Activated CD4-positive, alpha-beta T cell treated with anti-CD3 and anti-CD28 coated beads, Interleukin-2, amount 50 U/mL, for 48 hours (primary cell): ENCODE data around the gene STK32C.

Experiments used
- DNase-seq, 2 experiments: peaks; one replicate each; pipeline ENCODE4 v3.0.0-alpha.2; 2020

Gene STK32C

DNA sequence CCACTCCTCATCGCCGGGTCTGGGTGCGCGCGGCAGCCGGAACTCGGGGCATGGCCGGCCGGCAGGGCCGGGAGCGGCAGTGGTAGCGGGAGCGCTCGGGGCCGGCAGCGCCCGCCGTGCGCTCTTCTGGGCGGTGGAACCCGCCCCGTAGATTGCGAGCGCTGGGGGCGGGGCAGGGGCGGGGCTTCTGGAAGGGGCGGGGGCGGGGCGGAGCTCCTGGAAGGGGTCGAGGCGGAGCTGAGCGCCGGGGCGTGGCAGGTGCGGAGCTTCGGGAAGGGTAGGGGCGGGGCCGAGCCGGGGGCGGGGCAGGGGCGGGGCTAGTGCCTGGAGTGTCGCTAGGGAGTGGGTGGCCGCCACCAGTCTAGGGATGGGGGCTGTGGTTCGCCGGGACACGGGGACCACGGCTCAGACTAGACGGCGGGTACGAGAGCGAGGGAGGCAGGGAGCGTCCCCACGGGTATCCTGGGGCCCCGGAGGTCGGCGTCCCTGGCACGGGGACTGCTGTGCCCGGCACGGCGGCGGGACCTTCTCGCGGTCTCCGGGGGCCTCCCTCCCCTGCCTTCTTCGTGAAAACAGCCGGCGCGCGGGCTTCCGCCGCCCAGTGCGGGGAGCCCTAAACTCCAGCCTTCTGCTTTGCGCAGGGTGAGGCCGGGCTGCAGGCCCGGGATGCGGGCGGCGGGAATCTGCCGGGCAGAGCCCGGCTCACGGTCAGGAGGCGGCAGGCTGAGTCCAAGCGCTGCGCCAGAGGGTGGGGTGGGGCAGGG is at the start of gene STK32C:
STK32C (minus strand) TSS at position 128 of the 764 bp plus-strand sequence; CDS start at position 11, 117 bp downstream.
- peak; percentile 89 for DNase-seq

- no peak for DNase-seq
Measured at GRCh38 chr10:132356621-132357195, 49.0 kb upstream of the STK32C start.

DNA sequence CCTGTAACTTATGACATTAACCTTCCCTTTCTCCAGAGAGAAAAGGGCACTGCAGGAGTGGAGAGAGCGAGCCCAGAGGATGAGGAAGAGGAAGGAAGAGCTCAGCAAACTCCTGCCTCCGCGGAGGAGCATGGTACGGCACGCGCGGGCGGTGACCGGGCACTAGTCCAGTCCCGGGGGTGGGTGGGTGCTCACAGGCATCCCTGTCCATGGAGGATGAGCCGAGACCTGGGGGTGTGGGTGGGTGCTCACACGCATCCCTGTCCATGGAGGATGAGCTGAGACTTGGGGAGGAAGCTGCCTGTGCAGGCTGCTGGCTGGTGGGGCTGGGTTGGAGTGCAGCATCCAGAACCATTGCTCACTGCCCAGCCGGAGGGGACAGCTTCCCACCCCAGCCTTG is 48.0 kb upstream of the STK32C start:
- DNase-seq, result no peak

DNA sequence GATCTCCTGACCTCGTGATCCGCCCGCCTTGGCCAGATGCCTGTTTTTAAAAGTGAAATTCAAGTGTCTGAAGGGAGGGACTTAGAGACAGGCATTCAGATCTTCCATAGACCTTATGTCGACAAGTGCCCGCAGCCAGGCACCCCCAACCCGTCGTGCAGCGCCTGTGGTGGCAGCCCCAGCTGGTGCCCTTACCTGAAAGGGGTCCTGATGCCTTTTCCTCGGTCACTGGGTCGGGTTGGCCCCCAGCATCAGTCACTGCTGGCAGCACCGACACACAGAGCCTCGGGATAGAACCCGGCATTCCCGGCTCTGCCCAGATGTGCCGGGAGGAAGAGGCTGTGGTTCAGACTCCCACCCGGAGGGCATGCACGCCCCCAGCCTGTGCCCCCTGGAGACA is 47.5 kb upstream of the STK32C start:
- DNase-seq, result no peak

- DNase-seq, result no peak
Measured at GRCh38 chr10:132354356-132355094, 46.8 kb upstream of the STK32C start.

GRCh38 chr10:132353456-132354355 is 46.0 kb upstream of the STK32C start:
- no peak for DNase-seq

GRCh38 chr10:132352462-132353308 is 44.9 kb upstream of the STK32C start:
- peak; percentile 86 to 87 for DNase-seq

DNA sequence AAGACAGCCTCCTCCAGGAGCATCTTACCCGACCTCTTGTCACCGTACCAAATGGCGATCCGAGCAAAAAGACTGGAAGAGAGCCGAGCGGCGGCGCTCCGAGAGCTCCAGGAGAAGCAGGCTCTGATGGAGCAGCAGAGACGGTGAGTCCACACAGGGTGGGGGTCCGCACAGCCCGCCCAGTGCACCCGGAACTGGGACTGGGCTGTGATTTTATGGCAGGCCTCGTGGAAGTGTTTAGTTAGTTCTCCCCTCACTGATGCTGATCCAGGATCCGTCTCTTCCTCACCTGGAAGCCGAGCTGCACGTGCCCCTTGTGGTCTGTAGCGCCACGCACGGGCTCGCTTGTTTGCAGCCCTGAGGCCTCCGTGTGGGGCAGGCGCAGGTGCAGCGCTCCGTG is 43.9 kb upstream of the STK32C start:
- DNase-seq, result no peak

DNA sequence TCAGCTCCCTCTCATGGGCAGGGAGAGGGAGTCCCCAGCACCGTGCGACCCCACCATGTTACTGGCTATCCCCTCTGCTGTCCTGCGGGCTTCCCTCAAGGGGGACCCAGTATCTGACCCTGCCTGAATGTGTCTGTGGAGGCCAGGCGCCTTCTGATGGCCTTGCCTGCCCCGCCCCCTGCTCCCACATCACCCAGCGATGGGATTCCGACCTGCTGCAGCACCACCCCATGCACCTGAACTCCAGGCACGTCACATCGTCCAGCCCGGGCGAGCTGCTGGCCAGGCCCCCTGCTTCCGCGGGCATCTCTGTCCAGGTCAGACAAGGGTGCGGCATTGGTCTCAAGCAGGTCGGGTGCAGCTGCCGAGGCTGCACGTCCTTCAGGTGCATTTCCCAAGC is 43.2 kb upstream of the STK32C start:
- DNase-seq, result no peak

- DNase-seq, result no peak
Measured at GRCh38 chr10:132350391-132350790, 42.6 kb upstream of the STK32C start.

- DNase-seq, result no peak
Measured at GRCh38 chr10:132349766-132350165, 42.0 kb upstream of the STK32C start.

DNA sequence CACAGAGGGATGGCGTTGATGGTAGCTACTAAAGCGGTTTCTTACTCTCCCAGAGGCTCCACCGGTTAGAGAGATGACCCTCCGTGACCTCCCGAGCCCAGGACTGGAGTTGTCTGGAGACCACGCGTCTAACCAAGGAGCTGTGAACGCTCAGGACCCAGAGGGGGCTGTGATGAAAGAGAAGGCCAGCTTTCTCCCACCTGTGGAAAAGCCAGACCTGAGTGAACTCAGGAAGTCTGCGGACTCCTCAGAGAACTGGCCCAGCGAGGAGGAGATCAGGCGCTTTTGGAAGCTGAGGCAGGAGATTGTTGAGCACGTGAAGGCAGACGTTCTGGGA is 40.1 kb upstream of the STK32C start:
- DNase-seq, result no peak

DNA sequence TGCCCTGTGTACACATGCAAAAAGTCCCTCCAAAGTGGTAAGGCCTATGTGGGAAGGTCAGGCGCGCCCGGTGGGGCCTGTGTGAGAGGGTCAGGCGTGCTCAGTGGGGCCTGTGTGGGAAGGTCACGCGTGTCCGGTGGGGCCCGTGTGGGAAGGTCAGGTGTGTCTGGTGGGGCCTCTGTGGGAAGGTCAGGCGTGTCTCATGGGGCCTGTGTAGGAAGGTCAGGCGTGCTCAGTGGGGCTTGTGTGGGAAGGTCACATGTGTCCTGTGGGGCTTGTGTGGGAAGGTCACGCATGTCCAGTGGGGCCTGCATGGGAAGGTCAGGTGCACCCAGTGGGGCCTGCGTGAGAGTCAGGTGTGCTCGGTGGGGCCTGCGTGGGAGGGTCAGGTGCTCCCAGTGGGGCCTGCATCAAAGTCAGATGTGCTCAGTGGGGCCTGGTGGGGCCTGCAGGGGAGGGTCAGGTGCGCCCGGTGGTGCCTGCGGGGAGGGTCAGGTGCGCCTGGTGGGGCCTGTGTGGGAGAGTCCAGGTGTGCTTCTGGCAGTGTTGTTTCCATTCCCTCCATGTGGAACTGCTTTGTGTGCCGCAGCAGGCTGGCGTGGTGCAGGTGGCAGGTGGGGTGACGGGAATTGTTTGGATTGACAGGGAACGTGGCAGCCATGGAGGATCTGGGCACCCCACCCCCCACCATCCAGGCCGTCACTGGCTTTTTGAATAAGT is 39.6 kb upstream of the STK32C start:
- DNase-seq, result no peak

DNA sequence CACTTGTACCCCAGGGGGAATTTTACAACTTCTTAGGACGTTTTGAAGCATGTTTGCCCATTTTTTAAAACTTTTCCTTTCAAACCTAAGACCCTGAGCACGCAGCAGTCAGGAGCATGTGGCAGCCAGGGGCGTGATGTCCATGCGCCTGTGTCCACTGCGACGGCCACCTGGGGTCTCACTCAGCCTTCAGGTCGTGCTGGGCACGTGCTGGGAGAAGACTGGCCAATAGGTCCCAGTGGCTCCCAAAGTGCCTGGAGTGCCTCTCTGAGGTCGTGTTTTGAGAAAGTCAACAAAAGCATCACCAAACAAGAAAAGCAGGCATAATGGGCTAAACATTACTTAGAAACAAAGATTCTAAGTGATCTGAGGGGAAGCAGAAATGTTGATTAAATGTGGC is 39.1 kb upstream of the STK32C start:
- DNase-seq, result no peak

GRCh38 chr10:132345345-132345744 is 37.6 kb upstream of the STK32C start:
- DNase-seq, result no peak

GRCh38 chr10:132344386-132344785 is 36.6 kb upstream of the STK32C start:
- no peak for DNase-seq

DNA sequence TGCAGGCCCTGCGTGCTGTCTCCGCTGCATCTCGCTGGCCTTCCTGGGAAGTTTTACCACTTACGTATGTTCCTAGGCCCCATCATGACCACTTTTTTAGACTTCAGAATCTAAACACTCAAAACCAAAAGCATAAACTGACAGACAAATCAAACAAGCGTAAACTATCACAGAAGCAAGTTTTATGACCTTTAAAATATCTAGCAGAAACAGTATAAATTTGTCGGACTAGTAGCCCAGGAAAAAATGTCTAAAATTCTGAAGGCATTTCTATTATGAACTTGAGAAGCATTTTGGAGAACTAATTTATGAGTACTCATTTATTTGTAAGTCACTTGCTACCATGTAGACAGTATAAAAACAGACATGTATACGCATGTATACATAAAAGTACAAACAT is 34.8 kb upstream of the STK32C start:
- no peak for DNase-seq

DNA sequence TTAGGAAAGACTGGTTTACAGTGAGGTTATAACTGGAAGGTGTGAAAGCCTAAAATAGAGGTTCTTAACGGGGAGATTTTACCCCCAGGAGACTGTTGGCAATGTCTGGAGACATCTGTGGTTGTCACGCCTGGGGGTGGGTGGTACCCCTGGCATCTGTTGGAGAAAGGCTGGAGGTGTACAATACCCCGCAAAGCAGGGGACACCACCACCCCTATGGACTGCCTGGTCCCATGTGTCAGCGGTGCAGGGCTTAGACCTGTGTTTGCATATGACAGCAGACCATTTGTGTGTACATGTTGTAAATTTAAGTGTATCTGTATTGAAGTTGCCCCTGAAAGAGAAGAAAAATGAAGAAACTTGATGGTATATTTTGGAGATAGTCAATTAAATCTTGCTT is 34.0 kb upstream of the STK32C start:
- DNase-seq, result no peak

DNA sequence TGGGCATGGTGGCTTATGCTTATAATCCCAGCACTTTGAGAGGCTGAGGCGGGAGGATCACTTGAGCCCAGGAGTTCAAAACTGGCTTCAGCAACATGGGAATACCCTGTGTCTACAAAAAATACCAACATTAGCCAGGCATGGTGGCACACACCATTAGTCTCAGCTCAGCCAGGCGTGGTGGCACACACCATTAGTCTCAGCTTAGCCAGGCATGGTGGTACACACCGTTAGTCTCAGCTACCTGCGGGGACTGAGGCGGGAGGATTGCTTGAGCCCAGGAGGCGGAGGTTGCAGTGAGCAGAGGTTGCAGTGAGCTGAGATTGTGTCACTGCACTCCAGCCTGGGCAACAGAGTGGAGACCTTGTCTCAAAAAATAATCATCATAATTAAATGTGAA is 33.3 kb upstream of the STK32C start:
- DNase-seq, result no peak

DNA sequence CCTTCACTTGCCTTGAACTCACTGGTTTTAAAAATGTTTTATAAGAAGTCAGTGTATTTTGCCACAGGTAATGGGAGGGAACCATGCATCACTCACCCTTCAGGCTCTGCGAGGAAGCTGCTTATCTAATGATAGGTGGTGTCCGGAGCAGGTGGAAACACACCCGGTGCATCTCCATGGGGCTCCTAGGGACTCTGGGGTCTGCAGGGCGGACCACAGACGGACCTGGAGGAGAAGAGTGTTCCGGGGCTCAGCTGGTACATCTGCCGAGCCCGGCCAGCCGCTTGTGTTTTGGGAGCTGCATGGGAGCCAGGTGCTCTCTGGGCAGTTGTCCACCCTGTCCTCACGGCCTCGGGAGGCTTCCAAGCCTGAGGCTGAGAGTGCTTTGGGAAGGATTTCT is 31.5 kb upstream of the STK32C start:
- DNase-seq, result no peak

- DNase-seq, result no peak
Measured at GRCh38 chr10:132338876-132339275, 31.1 kb upstream of the STK32C start.
